GM20431 (cell line): ENCODE measurements around the gene AGPAT2.
"Not testable (repeated sequence)": the region's sequence is repeated elsewhere in the genome, so short reads cannot be mapped to it uniquely, and the experiment has no call there.

Source experiments
- in situ Hi-C: fragments of 300-500 bp; cut with MseI, MboI; formaldehyde crosslinking; loops from one replicate; pipeline ENCODE4 v1.15.0; 2020; ENCODE audit warnings: low sequenced_read_pairs; ENCODE audit not compliant: unreplicated experiment

Gene AGPAT2

GRCh38 chr9:136721339-136722092, 34.3 kb upstream of the AGPAT2 start:
- in situ Hi-C loops = no loop called here

- in situ Hi-C loops = no loop called here
These were observed 33.7 kb upstream of the AGPAT2 start for GRCh38 chr9:136720898-136721338.

- in situ Hi-C loops = no loop called here
These were observed 33.1 kb upstream of the AGPAT2 start for GRCh38 chr9:136720251-136720897.

- in situ Hi-C loops = no loop called here
These were observed 32.1 kb upstream of the AGPAT2 start for GRCh38 chr9:136719195-136719880.

GRCh38 chr9:136718345-136719194, 31.3 kb upstream of the AGPAT2 start:
- in situ Hi-C loops = no loop called here

GRCh38 chr9:136717399-136717798, 30.1 kb upstream of the AGPAT2 start:
- in situ Hi-C loops = no loop called here

GRCh38 chr9:136714893-136715274, 27.6 kb upstream of the AGPAT2 start:
- in situ Hi-C loops = no loop called here

- in situ Hi-C loops = no loop called here
These were observed 27.0 kb upstream of the AGPAT2 start for GRCh38 chr9:136714096-136714892.

GRCh38 chr9:136713550-136713949, 26.3 kb upstream of the AGPAT2 start:
- in situ Hi-C loops = no loop called here

- in situ Hi-C loops = no loop called here
These were observed 25.7 kb upstream of the AGPAT2 start for GRCh38 chr9:136712690-136713544.

GRCh38 chr9:136711751-136712689, 24.8 kb upstream of the AGPAT2 start, which contains the start of gene DIPK1B:
TSS of gene DIPK1B (plus strand) at chr9:136712572. CDS start at chr9:136712666, 94 bp downstream.
- in situ Hi-C loops = no loop called here

GRCh38 chr9:136711219-136711648, 24.0 kb upstream of the AGPAT2 start:
- in situ Hi-C loops = not testable (repeated sequence)

- in situ Hi-C loops = no loop called here
These were observed 23.3 kb upstream of the AGPAT2 start for GRCh38 chr9:136710543-136710942.

- in situ Hi-C loops = no loop called here
These were observed 22.3 kb upstream of the AGPAT2 start for GRCh38 chr9:136709454-136710109.

- in situ Hi-C loops = no loop called here
These were observed 20.7 kb upstream of the AGPAT2 start for GRCh38 chr9:136707849-136708517.

GRCh38 chr9:136707011-136707410, 19.8 kb upstream of the AGPAT2 start:
- in situ Hi-C loops = no loop called here
